Measurements from ENCODE around the gene AGTR1. TPM values are rescaled to one million over a fixed set of nuclear protein-coding genes. Genes with fewer than 3 reads are reported as not detected.

AGTR1 gene
- total RNA-seq, 2 donors from 2014 or later = 3.8 to 7.3 TPM

GRCh38 chr3:148792516-148792915, 94.8 kb downstream of the AGTR1 start:
- no peak for TF ChIP-seq CTCF (IDR thresholded peaks at IDR 0.05)
- H3K4me1 ChIP-seq (ENCODE audit: control insufficient read depth in 1 of 2, low read depth in 2 of 2) = no peaks in the 10 kb centered on the region
- no peaks in the 10 kb centered on the region for H3K36me3 ChIP-seq
- no peak overlapping the region for H3K4me3 ChIP-seq
- no peak overlapping the region for H3K27ac ChIP-seq
- no peaks in the 10 kb centered on the region for H3K9me3 ChIP-seq
- ATAC-seq (ENCODE audit: insufficient number of reproducible peaks, low FRiP score, low read depth) (no peak), DNase-seq (ENCODE audit: low spot score) (no peak)
- no peaks in the 10 kb centered on the region for H3K27me3 ChIP-seq (replicated peaks; ENCODE audit: insufficient read depth)

Other genes with a start within 250 kb of the AGTR1 start
- 1 to 10 TPM in 1 of 2 donors, under 1 TPM in 1; 0.95 to 3.5 TPM for gene CPB1, start 129.9 kb downstream of the AGTR1 start, total RNA-seq
- 10 to 100 TPM; 19.5 to 31.8 TPM for gene CPA3, start 167.4 kb downstream of the AGTR1 start, total RNA-seq